Ishikawa (cell line): ENCODE data around the gene TLE1.

ENCODE experiments used
- CEBPB ChIP-seq: IDR thresholded peaks from 2 replicates; pipeline ENCODE4 v1.6.1; 2012
- CREB1 ChIP-seq: IDR thresholded peaks from 2 replicates; pipeline ENCODE4 v1.6.1; 2012; ENCODE audit warnings: low read depth
- EGR1 ChIP-seq: IDR thresholded peaks from 2 replicates; pipeline ENCODE4 v1.6.1; 2012
- EP300 ChIP-seq: IDR thresholded peaks from 2 replicates; pipeline ENCODE4 v1.6.1; 2012; ENCODE audit warnings: borderline replicate concordance
- FOXM1 ChIP-seq: IDR thresholded peaks from 2 replicates; pipeline ENCODE4 v1.6.1; 2012; ENCODE audit warnings: low read depth, borderline replicate concordance
- MAX ChIP-seq: IDR thresholded peaks from 2 replicates; pipeline ENCODE4 v1.6.1; 2012
- NFIC ChIP-seq: IDR thresholded peaks from 2 replicates; pipeline ENCODE4 v1.6.1; 2012
- RAD21 ChIP-seq: IDR thresholded peaks from 2 replicates; pipeline ENCODE4 v1.6.1; 2012; ENCODE audit warnings: low read depth
- REST ChIP-seq: IDR thresholded peaks from 2 replicates; pipeline ENCODE4 v1.6.1; 2012; ENCODE audit warnings: low read depth, mild to moderate bottlenecking
- TAF1 ChIP-seq: IDR thresholded peaks from 2 replicates; pipeline ENCODE4 v1.6.1; 2012; ENCODE audit warnings: low read depth, mild to moderate bottlenecking
- TCF12 ChIP-seq: IDR thresholded peaks from 2 replicates; pipeline ENCODE4 v1.6.1; 2012; ENCODE audit warnings: low read depth
- TEAD4 ChIP-seq: IDR thresholded peaks from 2 replicates; pipeline ENCODE4 v1.6.1; 2012
- USF1 ChIP-seq: IDR thresholded peaks from 2 replicates; pipeline ENCODE4 v1.6.1; 2012
- YY1 ChIP-seq: IDR thresholded peaks from 2 replicates; pipeline ENCODE4 v1.6.1; 2012; ENCODE audit warnings: low read depth
- ZBTB7A ChIP-seq: IDR thresholded peaks from 2 replicates; pipeline ENCODE4 v1.6.1; 2012; ENCODE audit warnings: low read depth

TLE1 gene

GRCh38 chr9:81687521-81688261 lies 1.7 kb downstream of the TLE1 start:
- TF ChIP-seq EP300 (no peak), CEBPB (no peak), ZBTB7A (peak; percentile 96; the same call in 1 of the 2 replicates)

GRCh38 chr9:81686614-81687520 lies 2.5 kb downstream of the TLE1 start:
- TF ChIP-seq EGR1 (no peak), EP300 (no peak), ZBTB7A (no peak; the same call in 1 of the 2 replicates), NFIC (no peak), RAD21 (peak; percentile 60), CEBPB (no peak)

GRCh38 chr9:81685763-81686613 lies 3.4 kb downstream of the TLE1 start:
- TF ChIP-seq TCF12 = no peak
- no peak for TF ChIP-seq REST
- no peak for TF ChIP-seq NFIC
- TF ChIP-seq FOXM1 = no peak
- TF ChIP-seq TEAD4 = no peak
- no peak for TF ChIP-seq EGR1

- no peak for TF ChIP-seq EP300
- TF ChIP-seq USF1 = no peak
These were observed 4.7 kb downstream of the TLE1 start for GRCh38 chr9:81684635-81685034.

GRCh38 chr9:81683704-81684103 lies 5.6 kb downstream of the TLE1 start:
- no peak for TF ChIP-seq CEBPB
- no peak for TF ChIP-seq CREB1
- no peak for TF ChIP-seq TCF12
- TF ChIP-seq FOXM1 = no peak
- TF ChIP-seq EP300 = no peak
- TF ChIP-seq TAF1 = no peak
- no peak for TF ChIP-seq NFIC
- no peak for TF ChIP-seq USF1
- no peak for TF ChIP-seq YY1
- no peak for TF ChIP-seq REST
- TF ChIP-seq TEAD4 = no peak
- TF ChIP-seq EGR1 = no peak
- no peak for TF ChIP-seq ZBTB7A
- TF ChIP-seq MAX = no peak
- TF ChIP-seq RAD21 = no peak

GRCh38 chr9:81683238-81683637 lies 6.1 kb downstream of the TLE1 start:
- no peak for TF ChIP-seq TAF1
